Measurements from ENCODE around the gene CLMP.

CLMP gene

GRCh38 chr11:123033895-123034294 lies 161.2 kb downstream of the CLMP start:
- DNase-seq: no peak
- no peak for TF ChIP-seq GATA1 (IDR thresholded peaks at IDR 0.05; ENCODE audit: low read depth, low read length)
- TF ChIP-seq POLR2A (IDR thresholded peaks at IDR 0.05; ENCODE audit: low read length): no peak

- no peak for DNase-seq
- TF ChIP-seq POLR2A (IDR thresholded peaks at IDR 0.05; ENCODE audit: low read length) (no peak), GATA1 (IDR thresholded peaks at IDR 0.05; ENCODE audit: low read depth, low read length) (no peak)
These were observed 164.5 kb downstream of the CLMP start for GRCh38 chr11:123030517-123030916.

GRCh38 chr11:123020968-123021367 lies 174.1 kb downstream of the CLMP start:
- peak; percentile 9 to 14 for DNase-seq
- TF ChIP-seq POLR2A (IDR thresholded peaks at IDR 0.05; ENCODE audit: low read length): no peak
- TF ChIP-seq GATA1 (IDR thresholded peaks at IDR 0.05; ENCODE audit: low read depth, low read length): no peak
